Measurements from ENCODE around the gene CHSY1. TPM values are rescaled to one million over a fixed set of nuclear protein-coding genes. Genes with fewer than 3 reads are reported as not detected.
"Not testable (repeated sequence)": the region's sequence is repeated elsewhere in the genome, so short reads cannot be mapped to it uniquely, and the experiment has no call there.

Gene CHSY1
- total RNA-seq, 1 experiment from 2014 or later = 82.3 TPM

DNA sequence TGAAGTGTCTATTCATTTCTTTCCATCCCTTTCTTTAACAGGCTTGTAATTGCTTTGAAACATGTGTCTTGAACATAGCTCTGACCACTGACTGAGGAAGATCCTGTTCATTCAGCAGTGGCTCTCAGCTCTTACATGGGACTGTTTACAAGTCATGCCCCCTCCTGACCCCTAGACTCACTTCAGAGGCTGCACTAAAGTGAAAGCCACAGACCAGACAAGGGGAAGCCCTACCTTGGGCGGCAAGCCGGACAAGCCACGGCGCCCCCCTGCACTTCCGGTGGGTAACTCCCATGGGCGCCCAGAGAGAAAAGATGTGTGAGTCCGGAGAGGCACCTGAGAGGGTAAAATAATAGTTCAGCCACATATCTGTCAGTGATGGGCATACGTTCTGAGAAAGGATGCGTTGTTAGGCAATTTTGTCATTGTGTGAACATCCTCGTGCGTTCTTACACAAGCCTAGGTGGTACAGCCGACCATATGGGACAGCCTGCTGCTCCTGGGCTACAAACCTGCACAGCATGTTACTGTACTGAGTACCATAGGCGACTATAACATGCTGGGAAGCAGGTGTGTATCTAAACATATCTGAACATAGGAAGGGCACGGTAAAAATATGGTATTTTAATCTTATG is 116.2 kb downstream of the CHSY1 start:
- H3K4me3 ChIP-seq = no peak overlapping the region
- no peaks in the 10 kb centered on the region for H3K27me3 ChIP-seq
- no peak overlapping the region for H3K27ac ChIP-seq
- peaks cover 9% of the 10 kb centered on the region for H3K9me3 ChIP-seq (replicated peaks)
- H3K4me1 ChIP-seq = peaks cover 27% of the 10 kb centered on the region
- DNase-seq = no peak
- H3K36me3 ChIP-seq = no peaks in the 10 kb centered on the region

GRCh38 chr15:101134780-101135179 is 117.1 kb downstream of the CHSY1 start:
- H3K36me3 ChIP-seq = no peaks in the 10 kb centered on the region
- H3K9me3 ChIP-seq (replicated peaks) = peaks cover 9% of the 10 kb centered on the region

GRCh38 chr15:101133751-101134261 is 118.0 kb downstream of the CHSY1 start:
- Histone ChIP-seq H3K27me3 (no peaks in the 10 kb centered on the region), H3K4me1 (peaks cover 14% of the 10 kb centered on the region), H3K4me3 (no peak overlapping the region), H3K9me3 (replicated peaks) (peaks cover 9% of the 10 kb centered on the region), H3K36me3 (no peaks in the 10 kb centered on the region), H3K27ac (no peak overlapping the region)
- DNase-seq = peak in 1 of 2 experiments; percentile 40

More at GRCh38 chr15:101134780-101135179, 117.1 kb downstream of the CHSY1 start:
- Histone ChIP-seq H3K27me3 (no peaks in the 10 kb centered on the region), H3K4me1 (peaks cover 20% of the 10 kb centered on the region), H3K27ac (no peak overlapping the region), H3K4me3 (no peak overlapping the region)
- DNase-seq = no peak

DNA sequence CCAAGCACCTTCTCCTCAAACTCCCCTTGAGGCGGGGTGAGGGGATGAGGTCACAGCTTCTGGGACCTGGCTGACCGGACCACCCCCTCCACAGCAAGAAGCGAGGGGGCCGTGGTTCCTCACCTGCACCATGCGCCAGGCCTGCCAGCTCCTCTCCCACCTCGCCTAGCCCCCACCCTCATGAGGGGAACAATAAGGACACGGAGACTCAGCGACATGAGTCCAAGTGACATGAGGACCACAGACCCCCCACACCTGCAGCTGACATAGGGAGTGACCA is 118.7 kb downstream of the CHSY1 start:
- H3K36me3 ChIP-seq = no peaks in the 10 kb centered on the region
- no peak for DNase-seq

GRCh38 chr15:101132390-101133180 is 119.3 kb downstream of the CHSY1 start:
- H3K27ac ChIP-seq = no peak overlapping the region
- DNase-seq = no peak
- no peaks in the 10 kb centered on the region for H3K27me3 ChIP-seq
- H3K36me3 ChIP-seq = no peaks in the 10 kb centered on the region
- peaks cover 14% of the 10 kb centered on the region for H3K4me1 ChIP-seq
- H3K9me3 ChIP-seq (replicated peaks) = peaks cover 9% of the 10 kb centered on the region
- H3K4me3 ChIP-seq = no peak overlapping the region

More for the DNA sequence above, 118.7 kb downstream of the CHSY1 start:
- no peak overlapping the region for H3K4me3 ChIP-seq
- H3K4me1 ChIP-seq = peaks cover 14% of the 10 kb centered on the region
- H3K27ac ChIP-seq = no peak overlapping the region
- peaks cover 9% of the 10 kb centered on the region for H3K9me3 ChIP-seq (replicated peaks)
- no peaks in the 10 kb centered on the region for H3K27me3 ChIP-seq

GRCh38 chr15:101131489-101132389 is 120.1 kb downstream of the CHSY1 start:
- Histone ChIP-seq H3K27ac (no peak overlapping the region), H3K36me3 (no peaks in the 10 kb centered on the region), H3K9me3 (replicated peaks) (peaks cover 9% of the 10 kb centered on the region), H3K4me3 (no peak overlapping the region), H3K4me1 (peaks cover 20% of the 10 kb centered on the region), H3K27me3 (no peaks in the 10 kb centered on the region)
- no peak for DNase-seq

- no peak overlapping the region for H3K27ac ChIP-seq
- peaks cover 37% of the 10 kb centered on the region for H3K4me1 ChIP-seq
Measured at GRCh38 chr15:101129851-101130380, 121.9 kb downstream of the CHSY1 start.

GRCh38 chr15:101128221-101129015 is 123.4 kb downstream of the CHSY1 start:
- H3K4me1 ChIP-seq = peaks cover 37% of the 10 kb centered on the region
- H3K27ac ChIP-seq = peak overlapping the region; percentile 74
- no peaks in the 10 kb centered on the region for H3K9me3 ChIP-seq (replicated peaks)
- H3K36me3 ChIP-seq = no peaks in the 10 kb centered on the region
- H3K4me3 ChIP-seq = no peak overlapping the region
- no peaks in the 10 kb centered on the region for H3K27me3 ChIP-seq
- peak; percentile 44 to 65 for DNase-seq

More at GRCh38 chr15:101129851-101130380, 121.9 kb downstream of the CHSY1 start:
- no peaks in the 10 kb centered on the region for H3K36me3 ChIP-seq
- H3K4me3 ChIP-seq = no peak overlapping the region
- no peak for DNase-seq
- no peaks in the 10 kb centered on the region for H3K27me3 ChIP-seq
- H3K9me3 ChIP-seq (replicated peaks) = peaks cover 9% of the 10 kb centered on the region

GRCh38 chr15:101127506-101128076 is 124.3 kb downstream of the CHSY1 start:
- Histone ChIP-seq H3K27me3 (no peaks in the 10 kb centered on the region), H3K4me3 (no peak overlapping the region), H3K27ac (peak overlapping the region; percentile 74), H3K4me1 (peaks cover 37% of the 10 kb centered on the region), H3K36me3 (no peaks in the 10 kb centered on the region), H3K9me3 (replicated peaks) (no peaks in the 10 kb centered on the region)
- peak; percentile 89 to 97 for DNase-seq

GRCh38 chr15:101126618-101127505 is 125.0 kb downstream of the CHSY1 start:
- H3K27ac ChIP-seq = peak overlapping the region; percentile 74
- H3K4me1 ChIP-seq = peaks cover 40% of the 10 kb centered on the region
- H3K4me3 ChIP-seq = peak overlapping the region; percentile 27
- DNase-seq = peak; percentile 87 to 92
- H3K9me3 ChIP-seq (replicated peaks) = no peaks in the 10 kb centered on the region
- no peaks in the 10 kb centered on the region for H3K27me3 ChIP-seq
- no peaks in the 10 kb centered on the region for H3K36me3 ChIP-seq

- Histone ChIP-seq H3K4me3 (peak overlapping the region; percentile 27), H3K27ac (peak overlapping the region; percentile 74), H3K4me1 (peaks cover 40% of the 10 kb centered on the region)
- H3K9me3 ChIP-seq (replicated peaks); H3K27me3 ChIP-seq; H3K36me3 ChIP-seq: not testable (repeated sequence)
- DNase-seq = peak in 1 of 2 experiments; percentile 48
Measured at GRCh38 chr15:101125881-101126428, 125.9 kb downstream of the CHSY1 start.

Measured in SJCRH30 (cell line).